WTC11 (cell line): ENCODE measurements around the gene FBP1. TPM values are rescaled to one million over a fixed set of nuclear protein-coding genes. Genes with fewer than 3 reads are reported as not detected.
A peak's percentile ranks its signal among the peaks of the same experiment; 100 is the strongest.

Experiments
- ATAC-seq: fragments of 200-7000 bp; cut with Tn5 transposase; 2 replicates; pipeline ENCODE4 v1.10.0; 2021; ENCODE audit warnings: mild to moderate bottlenecking, moderate library complexity
- CTCF ChIA-PET: fragments of 300-600 bp; sonication (Branson Sonifier 250); formaldehyde crosslinking; loops from one replicate; lab custom pipeline; 2021; ENCODE audit warnings: antibody characterized with exemption; lab: Charles Lee
- POLR2A ChIA-PET: fragments of 350-600 bp; sonication (Branson Sonifier 250); formaldehyde crosslinking; loops from one replicate; lab custom pipeline; 2021; ENCODE audit warnings: antibody characterized with exemption; lab: Charles Lee
- DNase-seq: peaks from one replicate; pipeline ENCODE4 v3.0.0; 2021; ENCODE audit warnings: low spot score
- H3K27ac Mint-ChIP-seq: 2 replicates; pipeline ENCODE4 v1.8.0; 2021; ENCODE audit warnings: mixed read lengths
- H3K27me3 Mint-ChIP-seq: 2 replicates; pipeline ENCODE4 v1.8.0; 2021; ENCODE audit warnings: low read depth, mild to moderate bottlenecking, moderate library complexity, mixed read lengths
- H3K36me3 Mint-ChIP-seq: 2 replicates; pipeline ENCODE4 v1.8.0; 2021; ENCODE audit warnings: mixed read lengths
- H3K4me1 Mint-ChIP-seq: 2 replicates; pipeline ENCODE4 v1.8.0; 2022; ENCODE audit warnings: mixed read lengths
- H3K4me3 Mint-ChIP-seq: 2 replicates; pipeline ENCODE4 v1.8.0; 2021; ENCODE audit warnings: mild to moderate bottlenecking, moderate library complexity, mixed read lengths
- H3K9me3 Mint-ChIP-seq: 2 replicates; pipeline ENCODE4 v1.8.0; 2021; ENCODE audit warnings: mixed read lengths
- ARID4B ChIP-seq: sonication (generic); formaldehyde crosslinking; IDR thresholded peaks from 2 replicates; pipeline ENCODE4 v1.8.0; 2023; ENCODE audit warnings: missing genetic modification reagents, mild to moderate bottlenecking, borderline replicate concordance
- CREM ChIP-seq: sonication (generic); formaldehyde crosslinking; IDR thresholded peaks from 2 replicates; pipeline ENCODE4 v1.8.1; 2022; ENCODE audit warnings: mild to moderate bottlenecking, missing genetic modification reagents, moderate library complexity
- CTCF ChIP-seq: fragments of 200-600 bp; IDR thresholded peaks from 2 replicates; pipeline ENCODE4 v1.8.0; 2022; ENCODE audit warnings: antibody characterized with exemption
- E2F1 ChIP-seq: sonication (generic); formaldehyde crosslinking; IDR thresholded peaks from 2 replicates; pipeline ENCODE4 v1.8.0; 2022; ENCODE audit warnings: mild to moderate bottlenecking, missing genetic modification reagents
- E2F5 ChIP-seq: sonication (generic); formaldehyde crosslinking; IDR thresholded peaks from 2 replicates; pipeline ENCODE4 v1.8.1; 2022; ENCODE audit warnings: mild to moderate bottlenecking, moderate library complexity, missing genetic modification reagents
- ESRRA ChIP-seq: sonication (generic); formaldehyde crosslinking; IDR thresholded peaks from 2 replicates; pipeline ENCODE4 v1.8.1; 2022; ENCODE audit warnings: mild to moderate bottlenecking, missing genetic modification reagents, borderline replicate concordance
- FOXP1 ChIP-seq: sonication (generic); formaldehyde crosslinking; IDR thresholded peaks from 2 replicates; pipeline ENCODE4 v1.8.0; 2022; ENCODE audit warnings: missing genetic modification reagents, mild to moderate bottlenecking, moderate library complexity, borderline replicate concordance
- HMGXB4 ChIP-seq: sonication (generic); formaldehyde crosslinking; IDR thresholded peaks from 2 replicates; pipeline ENCODE4 v1.8.1; 2023; ENCODE audit warnings: mild to moderate bottlenecking, moderate library complexity, missing genetic modification reagents
- KAT7 ChIP-seq: sonication (generic); formaldehyde crosslinking; IDR thresholded peaks from 2 replicates; pipeline ENCODE4 v1.8.1; 2023; ENCODE audit warnings: missing genetic modification reagents, mild to moderate bottlenecking, borderline replicate concordance
- MAX ChIP-seq: sonication (generic); formaldehyde crosslinking; IDR thresholded peaks from 2 replicates; pipeline ENCODE4 v1.8.0; 2022; ENCODE audit warnings: mild to moderate bottlenecking, missing genetic modification reagents
- MLX ChIP-seq: sonication (generic); formaldehyde crosslinking; IDR thresholded peaks from 2 replicates; pipeline ENCODE4 v1.8.1; 2023; ENCODE audit warnings: mild to moderate bottlenecking, missing genetic modification reagents, moderate library complexity
- NFATC4 ChIP-seq: fragments of 250-450 bp; sonication (Bioruptor Pico); IDR thresholded peaks from 2 replicates; pipeline ENCODE4 v1.9.0; 2021; ENCODE audit warnings: mild to moderate bottlenecking
- NR2C2 ChIP-seq: sonication (generic); formaldehyde crosslinking; IDR thresholded peaks from 2 replicates; pipeline ENCODE4 v1.8.0; 2022; ENCODE audit warnings: mild to moderate bottlenecking, missing genetic modification reagents
- TEAD4 ChIP-seq: sonication (generic); formaldehyde crosslinking; IDR thresholded peaks from 2 replicates; pipeline ENCODE4 v1.8.0; 2022; ENCODE audit warnings: mild to moderate bottlenecking, missing genetic modification reagents
- USF1 ChIP-seq: sonication (generic); formaldehyde crosslinking; IDR thresholded peaks from 2 replicates; pipeline ENCODE4 v1.8.0; 2022; ENCODE audit warnings: mild to moderate bottlenecking, missing genetic modification reagents
- ZNF263 ChIP-seq: sonication (generic); formaldehyde crosslinking; IDR thresholded peaks from 2 replicates; pipeline ENCODE4 v1.8.1; 2022; ENCODE audit warnings: low read depth, mild to moderate bottlenecking, moderate library complexity, missing genetic modification reagents
- ZNF425 ChIP-seq: fragments of 250-450 bp; sonication (Bioruptor Pico); conservative IDR thresholded peaks from 2 replicates; pipeline ENCODE4 v1.9.0; 2021; ENCODE audit warnings: mild to moderate bottlenecking
- total RNA-seq: library from RNA; stranded (reverse); gene quantifications from 3 replicates; pipeline ENCODE4 v1.2.3, GENCODE V29; 2021

Gene FBP1
- total RNA-seq, 1 experiment from 2014 or later = 6.4 TPM

GRCh38 chr9:94577036-94577435, 62.3 kb downstream of the FBP1 start (continued):
- TF ChIP-seq CTCF (no peak), ESRRA (no peak), CREM (CRISPR knock-in tag) (no peak), ARID4B (CRISPR knock-in tag) (no peak), ZNF425 (CRISPR knock-in tag) (no peak), MLX (no peak), MAX (CRISPR knock-in tag) (no peak), E2F5 (CRISPR knock-in tag) (no peak), E2F1 (CRISPR knock-in tag) (no peak), KAT7 (CRISPR knock-in tag) (no peak)

GRCh38 chr9:94576131-94576530, 63.2 kb downstream of the FBP1 start:
- ChIA-PET CTCF (interaction anchor here (2.8 kb wide), 1 partner anchor 22 kb away, joined by 10 read pairs; the partner anchor contains the start of gene PCAT7), POLR2A (no interaction called here)
- no peaks in the 10 kb centered on the region for H3K36me3 Mint-ChIP-seq
- peaks cover 6% of the 10 kb centered on the region for H3K27me3 Mint-ChIP-seq
- no peak overlapping the region for H3K27ac Mint-ChIP-seq
- ATAC-seq = peak; percentile 18; the same call in 1 of the 2 replicates
- DNase-seq = no peak
- H3K9me3 Mint-ChIP-seq = peaks cover 5% of the 10 kb centered on the region
- peaks cover 4% of the 10 kb centered on the region; the same call in 1 of the 2 replicates for H3K4me1 Mint-ChIP-seq
- no peak overlapping the region for H3K4me3 Mint-ChIP-seq
- no peak for TF ChIP-seq NFATC4 (CRISPR knock-in tag)
- no peak for TF ChIP-seq NR2C2 (CRISPR knock-in tag)
- TF ChIP-seq HMGXB4 (CRISPR knock-in tag) = no peak
- TF ChIP-seq E2F1 (CRISPR knock-in tag) = no peak
- TF ChIP-seq TEAD4 (CRISPR knock-in tag) = no peak
- TF ChIP-seq ZNF263 (CRISPR knock-in tag) = no peak
- TF ChIP-seq FOXP1 (CRISPR knock-in tag) = no peak
- no peak for TF ChIP-seq USF1 (CRISPR knock-in tag)
